Activated CD4-positive, CD25-positive, alpha-beta regulatory T cell (primary cell): Measurements from ENCODE around the gene NANS.
A peak's percentile ranks its signal among the peaks of the same experiment; 100 is the strongest.
"Not testable (repeated sequence)": the region's sequence is repeated elsewhere in the genome, so short reads cannot be mapped to it uniquely, and the experiment has no call there.

Experiments used
- DNase-seq, 4 experiments: peaks; one replicate each; lab custom pipeline; 2025; lab: John Stamatoyannopoulos, UW

Gene NANS

GRCh38 chr9:98101868-98102273, 45.3 kb downstream of the NANS start:
- DNase-seq, result peak; percentile 51 to 79 (median 66)

- no peak for DNase-seq
Observed at GRCh38 chr9:98104445-98104881, 47.9 kb downstream of the NANS start.

GRCh38 chr9:98105006-98105405, 48.5 kb downstream of the NANS start:
- DNase-seq, result no peak

- DNase-seq, result no peak
Observed at GRCh38 chr9:98107926-98108325, 51.4 kb downstream of the NANS start.

GRCh38 chr9:98108531-98109031, 52.0 kb downstream of the NANS start:
- no peak for DNase-seq

- DNase-seq, result no peak
Observed at GRCh38 chr9:98109052-98109451, 52.5 kb downstream of the NANS start.

GRCh38 chr9:98117097-98117496, 60.6 kb downstream of the NANS start:
- DNase-seq, result not testable (repeated sequence)

GRCh38 chr9:98117984-98118639, 61.6 kb downstream of the NANS start:
- peak in 2 of 4 experiments; percentile 16 to 26 for DNase-seq

GRCh38 chr9:98118640-98119601, 62.4 kb downstream of the NANS start, which contains the start of gene TRIM14:
Gene TRIM14 (minus strand): TSS chr9:98119222. CDS start chr9:98119188, 34 bp downstream.
- peak; percentile 31 to 46 (median 36) for DNase-seq

GRCh38 chr9:98120476-98120875, 63.9 kb downstream of the NANS start:
- no peak for DNase-seq

GRCh38 chr9:98121058-98121457, 64.5 kb downstream of the NANS start:
- no peak for DNase-seq

- DNase-seq, result not testable (repeated sequence)
Observed at GRCh38 chr9:98124091-98124490, 67.6 kb downstream of the NANS start.

- no peak for DNase-seq
Observed at GRCh38 chr9:98124637-98125426, 68.3 kb downstream of the NANS start.

- no peak for DNase-seq
Observed at GRCh38 chr9:98127226-98127625, 70.7 kb downstream of the NANS start.

GRCh38 chr9:98128316-98128715, 71.8 kb downstream of the NANS start:
- no peak for DNase-seq

GRCh38 chr9:98129451-98129881, 72.9 kb downstream of the NANS start:
- no peak for DNase-seq

- DNase-seq, result not testable (repeated sequence)
Observed at GRCh38 chr9:98130060-98130459, 73.5 kb downstream of the NANS start.

GRCh38 chr9:98130576-98131228, 74.2 kb downstream of the NANS start:
- no peak for DNase-seq

GRCh38 chr9:98132158-98132557, 75.6 kb downstream of the NANS start:
- DNase-seq, result no peak
